Type B pancreatic cell (in vitro differentiated cells): Measurements from ENCODE around the gene BRAT1. TPM values are rescaled to one million over a fixed set of nuclear protein-coding genes. Genes with fewer than 3 reads are reported as not detected.

Source experiments
- DNase-seq: peaks from one replicate; pipeline ENCODE4 v3.0.0; 2021; ENCODE audit warnings: mixed read lengths; ENCODE audit not compliant: unreplicated experiment; ENCODE audit errors: extremely low spot score
- H3K27ac Mint-ChIP-seq: 2 replicates; pipeline ENCODE4 v1.8.0; 2021; ENCODE audit warnings: mild to moderate bottlenecking, mixed read lengths
- H3K27me3 Mint-ChIP-seq: 2 replicates; pipeline ENCODE4 v1.8.0; 2021; ENCODE audit warnings: mixed read lengths
- H3K36me3 Mint-ChIP-seq: 2 replicates; pipeline ENCODE4 v1.8.0; 2021; ENCODE audit warnings: mixed read lengths
- H3K4me1 Mint-ChIP-seq: one replicate; pipeline ENCODE4 v1.8.0; 2021; ENCODE audit warnings: mixed read lengths; ENCODE audit not compliant: unreplicated experiment
- H3K4me3 Mint-ChIP-seq: 2 replicates; pipeline ENCODE4 v1.8.0; 2021; ENCODE audit warnings: mild to moderate bottlenecking, mixed read lengths
- H3K9me3 Mint-ChIP-seq: 2 replicates; pipeline ENCODE4 v1.8.0; 2021; ENCODE audit warnings: mixed read lengths
- CTCF ChIP-seq: fragments of 200-600 bp; sonication (generic); conservative IDR thresholded peaks from 2 replicates; pipeline ENCODE4 v1.5.0; 2021; ENCODE audit warnings: antibody characterized with exemption, mild to moderate bottlenecking
- total RNA-seq: library from RNA; stranded (reverse); gene quantifications from 2 replicates; pipeline ENCODE4 v1.2.1, GENCODE V29; 2021; ENCODE audit warnings: low replicate concordance

BRAT1 gene
- total RNA-seq, 1 donor from 2014 or later, result 40.3 TPM

DNA sequence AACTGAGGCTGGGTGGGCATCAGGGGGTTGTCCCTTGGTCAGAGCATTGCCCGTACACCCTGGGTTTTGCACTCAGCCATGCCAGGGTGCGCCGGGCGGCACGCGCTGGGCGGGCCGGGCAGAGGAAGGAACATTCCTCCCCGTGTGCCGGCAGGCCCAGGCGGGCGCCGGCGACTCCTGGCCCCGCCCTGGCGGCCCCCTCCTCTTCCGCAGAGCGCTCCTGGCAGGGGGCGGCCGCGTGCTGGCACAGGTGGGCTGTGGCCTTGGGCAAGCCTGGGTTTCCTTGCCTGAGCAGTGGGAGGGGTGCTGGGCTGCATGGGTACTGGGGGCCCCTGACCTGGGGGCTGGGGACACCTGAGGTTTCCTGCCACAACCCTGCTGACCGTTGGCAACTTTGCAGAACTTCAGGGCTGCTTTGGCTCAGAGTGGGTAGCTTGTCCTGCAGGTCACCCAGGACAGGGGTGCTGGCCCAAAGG is 31.8 kb downstream of the BRAT1 start:
- H3K27me3 Mint-ChIP-seq, result peaks cover 21% of the 10 kb centered on the region
- H3K4me3 Mint-ChIP-seq, result peak overlapping the region; percentile 81
- H3K9me3 Mint-ChIP-seq, result no peaks in the 10 kb centered on the region
- H3K4me1 Mint-ChIP-seq, result peaks cover 20% of the 10 kb centered on the region
- peak overlapping the region; percentile 85 for H3K27ac Mint-ChIP-seq
- H3K36me3 Mint-ChIP-seq, result no peaks in the 10 kb centered on the region
- no peak for TF ChIP-seq CTCF
- no peak for DNase-seq

DNA sequence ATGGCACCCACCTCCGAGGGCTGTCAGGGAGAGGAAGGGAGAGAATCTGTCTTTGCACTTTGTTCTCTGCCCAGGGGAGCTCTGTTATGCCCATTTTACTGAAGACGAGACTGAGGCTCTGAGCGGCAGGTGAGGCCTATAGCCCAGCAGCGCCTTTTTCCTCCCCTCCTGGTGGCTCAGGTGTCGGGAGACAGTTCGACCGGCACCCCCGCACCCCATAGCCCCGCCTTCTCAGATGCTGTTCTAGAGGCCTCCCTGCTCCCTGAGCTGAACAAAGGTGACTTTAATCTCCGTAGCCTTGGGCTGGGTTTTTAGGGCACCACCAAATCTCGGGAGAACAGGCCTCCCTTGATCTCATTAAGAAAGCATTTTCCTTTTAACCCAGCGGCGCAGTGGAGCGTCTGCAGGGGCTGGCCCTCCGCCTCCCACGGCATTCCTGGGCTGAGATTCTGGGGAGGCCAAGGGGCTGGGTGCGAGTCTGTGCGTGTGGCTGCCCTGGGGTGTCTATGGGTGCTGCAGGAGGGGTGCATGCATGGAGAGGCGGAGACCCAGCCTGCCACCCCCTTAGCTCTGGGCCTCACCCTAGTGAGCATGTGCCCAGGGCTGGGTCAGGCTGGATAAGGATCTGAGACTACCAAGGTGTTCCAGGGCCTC is 32.4 kb downstream of the BRAT1 start:
- no peak for DNase-seq
- Mint-ChIP-seq H3K9me3 (no peaks in the 10 kb centered on the region), H3K27ac (peak overlapping the region; percentile 85), H3K36me3 (no peaks in the 10 kb centered on the region), H3K4me3 (peak overlapping the region; percentile 81), H3K4me1 (peaks cover 16% of the 10 kb centered on the region), H3K27me3 (peaks cover 27% of the 10 kb centered on the region)
- no peak for TF ChIP-seq CTCF

DNA sequence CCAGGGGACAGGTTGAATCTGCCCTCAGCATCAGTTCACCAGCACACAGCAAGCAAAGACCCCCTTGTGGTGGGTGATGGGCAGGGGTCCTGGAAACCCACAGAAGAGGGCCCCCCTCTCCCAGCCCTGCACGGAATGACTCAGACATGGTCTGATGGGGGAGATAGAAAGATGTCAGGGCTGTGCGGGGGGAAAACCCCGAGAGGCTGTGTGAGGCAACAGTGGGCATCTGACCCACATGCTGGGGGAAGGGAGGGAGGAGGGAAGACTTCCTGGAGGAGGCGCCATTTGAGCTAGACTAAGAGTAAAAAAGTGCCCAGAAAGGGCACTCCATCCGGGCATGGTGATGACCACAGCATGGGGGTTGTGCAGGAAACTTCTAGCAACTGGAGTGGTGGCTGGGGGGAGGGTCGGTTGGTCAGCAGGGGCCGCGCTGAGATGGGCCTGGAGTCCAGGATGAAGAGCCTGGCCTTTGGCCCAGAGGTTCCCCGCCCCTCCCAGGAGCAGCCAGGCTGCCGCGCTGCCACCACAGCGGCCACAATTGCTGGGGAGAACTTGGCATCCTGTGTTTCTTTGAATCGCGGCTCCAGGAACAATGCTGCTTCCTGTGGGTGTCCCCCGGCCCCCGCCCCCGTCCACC is 33.3 kb downstream of the BRAT1 start:
- TF ChIP-seq CTCF, result peak; percentile 55
- DNase-seq, result no peak
- no peaks in the 10 kb centered on the region for H3K9me3 Mint-ChIP-seq
- peaks cover 31% of the 10 kb centered on the region for H3K27me3 Mint-ChIP-seq
- H3K4me1 Mint-ChIP-seq, result peaks cover 24% of the 10 kb centered on the region
- H3K4me3 Mint-ChIP-seq, result peak overlapping the region; percentile 79
- H3K36me3 Mint-ChIP-seq, result no peaks in the 10 kb centered on the region
- H3K27ac Mint-ChIP-seq, result peak overlapping the region; percentile 11

- H3K4me3 Mint-ChIP-seq, result peak overlapping the region; percentile 79
- peak overlapping the region; percentile 11 for H3K27ac Mint-ChIP-seq
- TF ChIP-seq CTCF, result no peak
- no peaks in the 10 kb centered on the region for H3K9me3 Mint-ChIP-seq
- H3K36me3 Mint-ChIP-seq, result no peaks in the 10 kb centered on the region
- DNase-seq, result no peak
- H3K27me3 Mint-ChIP-seq, result peaks cover 31% of the 10 kb centered on the region
- peaks cover 25% of the 10 kb centered on the region for H3K4me1 Mint-ChIP-seq
Observed at GRCh38 chr7:2521341-2521745, 34.0 kb downstream of the BRAT1 start.

GRCh38 chr7:2520761-2521290 is 34.5 kb downstream of the BRAT1 start:
- H3K9me3 Mint-ChIP-seq, result no peaks in the 10 kb centered on the region
- H3K36me3 Mint-ChIP-seq, result no peaks in the 10 kb centered on the region
- no peak for TF ChIP-seq CTCF
- peak overlapping the region; percentile 88 for H3K4me3 Mint-ChIP-seq
- DNase-seq, result no peak
- H3K27me3 Mint-ChIP-seq, result peaks cover 31% of the 10 kb centered on the region
- peaks cover 25% of the 10 kb centered on the region for H3K4me1 Mint-ChIP-seq
- H3K27ac Mint-ChIP-seq, result peak overlapping the region; percentile 31
